Esophagus squamous epithelium (tissue), 5 donors: ENCODE results near the gene COL6A5. TPM values are rescaled to one million over a fixed set of nuclear protein-coding genes. Genes with fewer than 3 reads are reported as not detected.
"Not testable (repeated sequence)": the region's sequence is repeated elsewhere in the genome, so short reads cannot be mapped to it uniquely, and the experiment has no call there.

ENCODE experiments used
- DNase-seq: peaks from one replicate; lab custom pipeline; 2025; lab: John Stamatoyannopoulos, UW
- H3K27ac ChIP-seq, 4 donors: fragments of 200-600 bp; sonication (generic); one replicate each; pipeline ENCODE4 v1.5.1; 2016 to 2019; ENCODE audit warnings: mild to moderate bottlenecking in 1 of 4
- H3K27me3 ChIP-seq, 4 donors: fragments of 200-600 bp; sonication (generic); 1 replicate in 3 of 4; 2 replicates in 1 of 4; pipeline versions ENCODE4 v1.5.1 to v1.6.0; 2017 to 2021; ENCODE audit warnings: antibody characterized with exemption in 1 of 4
- H3K36me3 ChIP-seq, 3 donors: fragments of 200-600 bp; sonication (generic); one replicate each; pipeline ENCODE4 v1.5.1; 2016 to 2019
- H3K4me1 ChIP-seq, 3 donors: fragments of 200-600 bp; sonication (generic); one replicate each; pipeline ENCODE4 v1.5.1; 2017 to 2019
- H3K4me3 ChIP-seq, 4 donors: fragments of 200-600 bp; sonication (generic); 1 replicate in 3 of 4; 2 replicates in 1 of 4; pipeline ENCODE4 v1.5.1; 2016 to 2019; ENCODE audit warnings: mild to moderate bottlenecking in 2 of 4, moderate library complexity in 1 of 4
- H3K9me3 ChIP-seq, 3 donors: fragments of 200-600 bp; sonication (generic); one replicate each; pipeline ENCODE4 v1.5.1; 2016 to 2019
- POLR2A ChIP-seq, 4 donors: fragments of 450-650 bp; IDR thresholded peaks; one replicate each; pipeline ENCODE4 v1.6.1; 2017; ENCODE audit warnings: antibody characterized with exemption in 4 of 4, mild to moderate bottlenecking in 4 of 4, moderate library complexity in 3 of 4
- WGBS, 2 donors: methylation state at CpG; one replicate each; pipeline ENCODE4 v1.1.5; 2018; 5-methylcytosine and 5-hydroxymethylcytosine counted together
- intact Hi-C: fragments of 100-400 bp; cut with DNase I; formaldehyde crosslinking; loops from one replicate; pipeline ENCODE4 v1.15.0; 2022
- total RNA-seq, 4 donors: library from RNA; depleted of rRNA; stranded (reverse); fragments of >200 nt; gene quantifications; one replicate each; pipeline ENCODE4 v1.1.0, GENCODE V29; 2016
- TF ChIP-seq, protein P1 (sequence below), 6 experiments: fragments of 450-650 bp in 4 of 6; fragments of 200-600 bp in 2 of 6; sonication (generic) in 2 of 6; IDR thresholded peaks; one replicate each; pipeline ENCODE4 v1.5.1; 2016 to 2019; ENCODE audit warnings: antibody characterized with exemption in 6 of 6, mild to moderate bottlenecking in 4 of 6, moderate library complexity in 4 of 6
- donor health status: DM: yes; HTN: yes; CAD: no.

Gene COL6A5
- total RNA-seq, 4 donors from 2014 or later, result 0.11 to 0.76 (median 0.20) TPM

- no peaks in the 10 kb centered on the region for H3K4me1 ChIP-seq
- no peak for DNase-seq
- intact Hi-C loops, result no loop called here
- no peaks in the 10 kb centered on the region for H3K9me3 ChIP-seq
- H3K27ac ChIP-seq, result no peak overlapping the region
- H3K27me3 ChIP-seq, result no peaks in the 10 kb centered on the region
- H3K36me3 ChIP-seq, result no peaks in the 10 kb centered on the region
- H3K4me3 ChIP-seq, result no peak overlapping the region
- TF ChIP-seq, protein P1, sequence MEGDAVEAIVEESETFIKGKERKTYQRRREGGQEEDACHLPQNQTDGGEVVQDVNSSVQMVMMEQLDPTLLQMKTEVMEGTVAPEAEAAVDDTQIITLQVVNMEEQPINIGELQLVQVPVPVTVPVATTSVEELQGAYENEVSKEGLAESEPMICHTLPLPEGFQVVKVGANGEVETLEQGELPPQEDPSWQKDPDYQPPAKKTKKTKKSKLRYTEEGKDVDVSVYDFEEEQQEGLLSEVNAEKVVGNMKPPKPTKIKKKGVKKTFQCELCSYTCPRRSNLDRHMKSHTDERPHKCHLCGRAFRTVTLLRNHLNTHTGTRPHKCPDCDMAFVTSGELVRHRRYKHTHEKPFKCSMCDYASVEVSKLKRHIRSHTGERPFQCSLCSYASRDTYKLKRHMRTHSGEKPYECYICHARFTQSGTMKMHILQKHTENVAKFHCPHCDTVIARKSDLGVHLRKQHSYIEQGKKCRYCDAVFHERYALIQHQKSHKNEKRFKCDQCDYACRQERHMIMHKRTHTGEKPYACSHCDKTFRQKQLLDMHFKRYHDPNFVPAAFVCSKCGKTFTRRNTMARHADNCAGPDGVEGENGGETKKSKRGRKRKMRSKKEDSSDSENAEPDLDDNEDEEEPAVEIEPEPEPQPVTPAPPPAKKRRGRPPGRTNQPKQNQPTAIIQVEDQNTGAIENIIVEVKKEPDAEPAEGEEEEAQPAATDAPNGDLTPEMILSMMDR (IDR thresholded peaks at IDR 0.05), result no peak
- TF ChIP-seq POLR2A (IDR thresholded peaks at IDR 0.05), result no peak
Observed at GRCh38 chr3:130430266-130430665, 84.8 kb downstream of the COL6A5 start.

DNA sequence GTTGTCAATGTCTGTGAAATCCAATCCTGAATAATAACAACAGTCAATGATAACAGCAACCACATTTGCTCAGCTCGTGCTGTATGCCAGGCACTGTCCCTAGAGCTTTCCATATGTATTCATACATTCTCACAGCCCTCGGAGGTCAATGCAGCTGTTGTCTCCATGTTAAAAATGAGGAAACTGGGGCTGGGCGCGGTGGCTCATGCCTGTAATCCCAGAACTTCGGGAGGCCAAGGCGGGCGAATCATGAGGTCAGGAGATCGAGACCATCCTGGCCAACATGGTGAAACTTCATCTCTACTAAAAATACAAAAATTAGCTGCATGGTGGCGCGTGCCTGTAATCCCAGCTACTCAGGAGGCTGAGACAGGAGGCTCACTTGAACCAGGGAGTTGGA lies 86.6 kb downstream of the COL6A5 start:
- H3K27ac ChIP-seq, H3K4me1 ChIP-seq, H3K36me3 ChIP-seq, H3K9me3 ChIP-seq, intact Hi-C loops, H3K4me3 ChIP-seq, H3K27me3 ChIP-seq, DNase-seq: not testable (repeated sequence)
- WGBS, 2 donors, result 66 to 91% methylated on average over 6 to 10 of the region's 10 CpGs

DNA sequence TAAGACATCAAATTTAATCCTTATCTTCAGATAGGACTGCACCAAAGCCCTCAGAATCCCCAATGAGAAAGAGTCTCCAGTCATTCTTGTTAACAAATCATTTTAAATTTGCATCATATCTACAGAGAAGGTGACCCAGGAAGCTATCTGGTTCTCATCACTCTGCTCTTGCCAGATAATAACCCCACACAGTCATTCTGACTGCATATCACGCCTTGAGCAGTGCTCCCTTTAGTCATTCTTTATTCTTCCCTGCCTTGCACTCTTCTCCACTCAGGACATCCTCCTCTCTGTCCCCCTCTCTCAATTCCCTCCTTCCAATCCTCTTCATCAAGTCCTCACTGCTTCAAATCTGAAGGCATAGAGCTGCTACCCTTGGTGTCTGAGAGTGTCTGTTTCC lies 87.8 kb downstream of the COL6A5 start:
- Histone ChIP-seq H3K4me3 (no peak overlapping the region), H3K36me3 (no peaks in the 10 kb centered on the region), H3K9me3 (no peaks in the 10 kb centered on the region), H3K27ac (no peak overlapping the region), H3K4me1 (no peaks in the 10 kb centered on the region), H3K27me3 (no peaks in the 10 kb centered on the region)
- TF ChIP-seq POLR2A (IDR thresholded peaks at IDR 0.05), result no peak
- TF ChIP-seq, protein P1 (IDR thresholded peaks at IDR 0.05), result no peak
- 63 to 71% methylated on average over 1 of the region's 1 CpG for WGBS, 2 donors
- intact Hi-C loops, result no loop called here
- no peak for DNase-seq

DNA sequence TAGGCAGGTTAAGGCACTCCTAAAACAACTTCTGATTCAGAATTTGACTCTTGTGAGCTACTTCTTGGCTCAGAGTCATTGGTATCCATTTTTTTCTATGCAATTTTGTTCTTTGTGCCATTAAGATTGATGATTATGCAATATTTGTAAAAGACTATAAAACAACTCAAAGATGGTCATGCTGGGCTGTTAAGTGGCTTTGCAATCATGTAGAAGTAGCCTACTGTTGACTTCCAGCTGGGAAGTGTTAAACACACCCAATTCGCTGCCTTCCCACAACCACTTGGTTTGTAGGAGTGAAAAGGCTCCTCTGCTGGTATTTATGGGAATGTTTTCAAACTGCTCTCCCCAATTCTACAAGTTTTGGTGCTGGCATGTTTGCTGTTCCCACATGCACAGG lies 96.8 kb downstream of the COL6A5 start:
- no peaks in the 10 kb centered on the region for H3K27me3 ChIP-seq
- no peak for DNase-seq
- H3K4me1 ChIP-seq, result no peaks in the 10 kb centered on the region
- H3K27ac ChIP-seq, result no peak overlapping the region
- TF ChIP-seq POLR2A (IDR thresholded peaks at IDR 0.05), result no peak
- intact Hi-C loops, result no loop called here
- no peaks in the 10 kb centered on the region for H3K9me3 ChIP-seq
- no peaks in the 10 kb centered on the region for H3K36me3 ChIP-seq
- no peak overlapping the region for H3K4me3 ChIP-seq
- WGBS, 2 donors, result 29 to 36% methylated on average over 1 of the region's 1 CpG

- WGBS, 2 donors, result 77 to 86% methylated on average over 6 of the region's 6 CpGs
- H3K27ac ChIP-seq, H3K36me3 ChIP-seq, H3K4me1 ChIP-seq, DNase-seq, H3K27me3 ChIP-seq, intact Hi-C loops, H3K9me3 ChIP-seq, H3K4me3 ChIP-seq: not testable (repeated sequence)
Observed at GRCh38 chr3:130446840-130447239, 101.4 kb downstream of the COL6A5 start.

DNA sequence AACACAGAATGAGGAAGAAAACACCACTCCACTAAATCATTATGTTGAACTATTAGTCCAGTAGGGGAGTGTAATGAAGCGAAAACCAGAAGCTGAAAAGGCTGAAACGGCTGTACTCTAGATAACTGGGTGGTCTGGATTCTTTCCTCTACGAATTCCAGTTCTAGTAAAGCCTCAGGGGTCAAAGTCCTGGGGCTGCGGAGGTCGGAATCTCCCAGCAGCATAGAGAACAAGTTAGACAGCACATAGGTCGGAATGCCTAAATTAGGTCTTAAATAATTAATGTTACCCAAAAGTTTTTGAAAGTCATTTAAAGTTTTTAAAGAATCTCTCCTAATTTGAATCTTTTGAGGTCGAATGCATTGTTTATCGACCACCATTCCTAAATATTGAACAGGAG lies 102.7 kb downstream of the COL6A5 start:
- H3K27me3 ChIP-seq, H3K4me3 ChIP-seq, DNase-seq, H3K4me1 ChIP-seq, H3K36me3 ChIP-seq, intact Hi-C loops, H3K9me3 ChIP-seq, H3K27ac ChIP-seq: not testable (repeated sequence)
- WGBS, 2 donors, result 66 to 67% methylated on average over 8 of the region's 8 CpGs

GRCh38 chr3:130456540-130456939 lies 111.1 kb downstream of the COL6A5 start:
- DNase-seq, result no peak
- Histone ChIP-seq H3K9me3 (no peaks in the 10 kb centered on the region), H3K4me1 (no peaks in the 10 kb centered on the region), H3K27ac (no peak overlapping the region), H3K36me3 (no peaks in the 10 kb centered on the region), H3K27me3 (no peaks in the 10 kb centered on the region), H3K4me3 (no peak overlapping the region)
- intact Hi-C loops, result no loop called here
- WGBS, 2 donors, result 29 to 31% methylated on average over 1 of the region's 1 CpG
- TF ChIP-seq, protein P1 (IDR thresholded peaks at IDR 0.05), result no peak
- TF ChIP-seq POLR2A (IDR thresholded peaks at IDR 0.05), result no peak
